Fibroblast of villous mesenchyme (primary cell): ENCODE results near the gene ST6GALNAC3. TPM values are rescaled to one million over a fixed set of nuclear protein-coding genes. Genes with fewer than 3 reads are reported as not detected.

Experiments
- DNase-seq: peaks from one replicate; pipeline ENCODE4 v3.0.0-alpha.2; 2010; ENCODE audit warnings: low read depth
- H3K4me3 ChIP-seq: 2 replicates; pipeline ENCODE4 v1.5.1; 2011; ENCODE audit warnings: low read depth, mild to moderate bottlenecking, low read length
- CTCF ChIP-seq: IDR thresholded peaks from 2 replicates; pipeline ENCODE4 v1.5.1; 2012; ENCODE audit warnings: low read depth, mild to moderate bottlenecking, low read length; ENCODE audit not compliant: insufficient read depth
- total RNA-seq: library from RNA; depleted of rRNA; stranded (reverse); fragments of >200 nt; gene quantifications from 2 replicates; pipeline ENCODE4 v1.2.3, GENCODE V29; 2012

Gene ST6GALNAC3
- total RNA-seq, 1 donor = 1.3 TPM

- TF ChIP-seq CTCF = no peak
- no peak for DNase-seq
- H3K4me3 ChIP-seq = no peak overlapping the region
Measured at GRCh38 chr1:76503100-76503499, 428.6 kb downstream of the ST6GALNAC3 start.

- no peak for TF ChIP-seq CTCF
- no peak overlapping the region for H3K4me3 ChIP-seq
- DNase-seq = no peak
Measured at GRCh38 chr1:76503736-76504135, 429.2 kb downstream of the ST6GALNAC3 start.

GRCh38 chr1:76507376-76507775 is 432.8 kb downstream of the ST6GALNAC3 start:
- no peak for TF ChIP-seq CTCF
- H3K4me3 ChIP-seq = no peak overlapping the region
- no peak for DNase-seq

- H3K4me3 ChIP-seq = no peak overlapping the region
- no peak for TF ChIP-seq CTCF
- no peak for DNase-seq
Measured at GRCh38 chr1:76508871-76509270, 434.3 kb downstream of the ST6GALNAC3 start.

- no peak overlapping the region for H3K4me3 ChIP-seq
- DNase-seq = no peak
- TF ChIP-seq CTCF = no peak
Measured at GRCh38 chr1:76510672-76511557, 436.4 kb downstream of the ST6GALNAC3 start.

- H3K4me3 ChIP-seq = no peak overlapping the region
- DNase-seq = no peak
- no peak for TF ChIP-seq CTCF
Measured at GRCh38 chr1:76511558-76512179, 437.1 kb downstream of the ST6GALNAC3 start.
